ENCODE results near the gene ASB18.

ASB18 gene

GRCh38 chr2:236204953-236205352 lies 59.3 kb downstream of the ASB18 start:
- Histone ChIP-seq H3K36me3 (ENCODE audit: insufficient read depth, low read length) (no peaks in the 10 kb centered on the region), H2AFZ (ENCODE audit: low read length) (no peak overlapping the region), H3K9me3 (ENCODE audit: insufficient read depth, low read depth, low read length) (peaks cover 3% of the 10 kb centered on the region; the same call in 1 of the 2 replicates), H4K20me1 (ENCODE audit: insufficient read depth, low read length, poor library complexity, severe bottlenecking) (no peaks in the 10 kb centered on the region), H3K4me1 (ENCODE audit: insufficient read depth, low read length, poor library complexity, severe bottlenecking) (no peaks in the 10 kb centered on the region), H3K27me3 (ENCODE audit: insufficient read depth, low read length, poor library complexity, severe bottlenecking) (no peaks in the 10 kb centered on the region), H3K4me3 (ENCODE audit: low read length, poor library complexity, severe bottlenecking) (no peak overlapping the region), H3K79me2 (ENCODE audit: insufficient read depth, low read length) (no peaks in the 10 kb centered on the region), H3K9me2 (replicated peaks; ENCODE audit: low read depth, low read length) (no peaks in the 10 kb centered on the region), H3K9ac (ENCODE audit: low read depth, low read length, poor library complexity, severe bottlenecking) (no peak overlapping the region), H3F3A (ENCODE audit: low read depth) (no peaks in the 10 kb centered on the region), H3K4me2 (ENCODE audit: low read depth, low read length, poor library complexity, severe bottlenecking) (no peak overlapping the region)
- TF ChIP-seq CTCF (conservative IDR thresholded peaks at IDR 0.05; ENCODE audit: low read length) (no peak), EZH2phosphoT487 (IDR thresholded peaks at IDR 0.05; ENCODE audit: borderline replicate concordance) (no peak)

- Histone ChIP-seq H3K4me2 (ENCODE audit: low read depth, low read length, poor library complexity, severe bottlenecking) (no peak overlapping the region), H3K4me3 (ENCODE audit: low read length, poor library complexity, severe bottlenecking) (no peak overlapping the region), H3K36me3 (ENCODE audit: insufficient read depth, low read length) (no peaks in the 10 kb centered on the region), H3K9me3 (ENCODE audit: insufficient read depth, low read depth, low read length) (peaks cover 3% of the 10 kb centered on the region; the same call in 1 of the 2 replicates), H3K9ac (ENCODE audit: low read depth, low read length, poor library complexity, severe bottlenecking) (no peak overlapping the region), H3F3A (ENCODE audit: low read depth) (no peaks in the 10 kb centered on the region), H2AFZ (ENCODE audit: low read length) (no peak overlapping the region), H4K20me1 (ENCODE audit: insufficient read depth, low read length, poor library complexity, severe bottlenecking) (no peaks in the 10 kb centered on the region), H3K4me1 (ENCODE audit: insufficient read depth, low read length, poor library complexity, severe bottlenecking) (no peaks in the 10 kb centered on the region), H3K27me3 (ENCODE audit: insufficient read depth, low read length, poor library complexity, severe bottlenecking) (no peaks in the 10 kb centered on the region), H3K9me2 (replicated peaks; ENCODE audit: low read depth, low read length) (no peaks in the 10 kb centered on the region), H3K79me2 (ENCODE audit: insufficient read depth, low read length) (no peaks in the 10 kb centered on the region)
- TF ChIP-seq CTCF (conservative IDR thresholded peaks at IDR 0.05; ENCODE audit: low read length): no peak
- no peak for TF ChIP-seq EZH2phosphoT487 (IDR thresholded peaks at IDR 0.05; ENCODE audit: borderline replicate concordance)
Observed at GRCh38 chr2:236200378-236200777, 63.8 kb downstream of the ASB18 start.

GRCh38 chr2:236196366-236196765 lies 67.8 kb downstream of the ASB18 start:
- no peaks in the 10 kb centered on the region for H3K27me3 ChIP-seq (ENCODE audit: insufficient read depth, low read length, poor library complexity, severe bottlenecking)
- TF ChIP-seq CTCF (conservative IDR thresholded peaks at IDR 0.05; ENCODE audit: low read length) (no peak), EZH2phosphoT487 (IDR thresholded peaks at IDR 0.05; ENCODE audit: borderline replicate concordance) (no peak)
- no peak overlapping the region for H3K4me2 ChIP-seq (ENCODE audit: low read depth, low read length, poor library complexity, severe bottlenecking)

More at GRCh38 chr2:236196366-236196765, 67.8 kb downstream of the ASB18 start:
- no peak overlapping the region for H2AFZ ChIP-seq (ENCODE audit: low read length)
- no peaks in the 10 kb centered on the region for H3K79me2 ChIP-seq (ENCODE audit: insufficient read depth, low read length)
- no peaks in the 10 kb centered on the region for H3K9me3 ChIP-seq (ENCODE audit: insufficient read depth, low read depth, low read length)
- no peaks in the 10 kb centered on the region for H4K20me1 ChIP-seq (ENCODE audit: insufficient read depth, low read length, poor library complexity, severe bottlenecking)
- no peaks in the 10 kb centered on the region for H3K9me2 ChIP-seq (replicated peaks; ENCODE audit: low read depth, low read length)
- H3K9ac ChIP-seq (ENCODE audit: low read depth, low read length, poor library complexity, severe bottlenecking): no peak overlapping the region
- no peaks in the 10 kb centered on the region for H3K4me1 ChIP-seq (ENCODE audit: insufficient read depth, low read length, poor library complexity, severe bottlenecking)
- no peak overlapping the region for H3K4me3 ChIP-seq (ENCODE audit: low read length, poor library complexity, severe bottlenecking)
- no peaks in the 10 kb centered on the region for H3K36me3 ChIP-seq (ENCODE audit: insufficient read depth, low read length)
- H3F3A ChIP-seq (ENCODE audit: low read depth): no peaks in the 10 kb centered on the region

Measured in Loucy (cell line).